Esophagus muscularis mucosa (tissue), 3 donors: ENCODE results near the gene PGC.

Experiments
- POLR2A ChIP-seq: fragments of 450-650 bp; IDR thresholded peaks from one replicate; pipeline ENCODE4 v1.6.1; 2017; ENCODE audit warnings: antibody characterized with exemption, moderate library complexity, mild to moderate bottlenecking, low read depth
- POLR2AphosphoS5 ChIP-seq, 2 donors: sonication (generic); formaldehyde crosslinking; IDR thresholded peaks; one replicate each; pipeline ENCODE4 v1.6.1; 2017; ENCODE audit warnings: antibody characterized with exemption in 2 of 2
- TF ChIP-seq, protein P1 (sequence below), 3 experiments: fragments of 200-600 bp in 2 of 3; fragments of 450-650 bp in 1 of 3; sonication (generic) in 2 of 3; IDR thresholded peaks; one replicate each; pipeline ENCODE4 v1.5.1; 2017 to 2019; ENCODE audit warnings: antibody characterized with exemption in 3 of 3, mild to moderate bottlenecking in 2 of 3, moderate library complexity in 1 of 3

DNA sequence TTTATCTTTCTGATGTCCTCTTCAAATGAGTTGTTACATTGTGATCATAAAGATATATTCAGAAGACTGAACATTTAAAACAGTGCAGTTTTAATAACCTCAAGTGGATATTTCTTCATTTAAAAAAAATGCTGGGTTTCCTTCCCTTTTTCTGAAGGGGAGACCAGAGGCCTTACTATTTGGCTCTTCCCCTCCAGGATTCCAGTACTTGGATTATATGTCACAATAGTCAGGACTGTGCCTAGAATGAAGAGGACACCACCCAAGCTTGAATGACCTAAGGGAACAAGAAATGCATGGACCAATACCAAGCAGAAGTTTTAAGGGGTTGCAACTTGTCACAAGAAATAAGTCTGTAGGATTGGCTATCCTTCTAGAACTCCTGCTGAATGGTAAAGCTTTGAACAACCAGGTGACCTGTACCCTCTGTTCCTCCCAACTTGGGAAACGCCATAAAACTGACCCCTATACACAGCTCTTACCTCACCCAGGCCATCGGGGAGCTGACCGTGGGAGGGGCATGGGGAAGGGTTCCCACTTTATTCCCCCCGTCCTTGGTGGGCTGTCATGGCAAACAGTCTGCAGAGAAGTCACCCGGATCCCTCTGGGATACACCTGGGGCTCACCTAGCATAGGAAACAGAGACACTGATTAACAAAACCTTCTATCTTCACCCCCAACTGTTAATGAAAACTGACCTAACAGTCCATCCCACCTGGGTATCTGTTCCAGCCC lies 30.5 kb upstream of the PGC start:
- TF ChIP-seq, protein P1, sequence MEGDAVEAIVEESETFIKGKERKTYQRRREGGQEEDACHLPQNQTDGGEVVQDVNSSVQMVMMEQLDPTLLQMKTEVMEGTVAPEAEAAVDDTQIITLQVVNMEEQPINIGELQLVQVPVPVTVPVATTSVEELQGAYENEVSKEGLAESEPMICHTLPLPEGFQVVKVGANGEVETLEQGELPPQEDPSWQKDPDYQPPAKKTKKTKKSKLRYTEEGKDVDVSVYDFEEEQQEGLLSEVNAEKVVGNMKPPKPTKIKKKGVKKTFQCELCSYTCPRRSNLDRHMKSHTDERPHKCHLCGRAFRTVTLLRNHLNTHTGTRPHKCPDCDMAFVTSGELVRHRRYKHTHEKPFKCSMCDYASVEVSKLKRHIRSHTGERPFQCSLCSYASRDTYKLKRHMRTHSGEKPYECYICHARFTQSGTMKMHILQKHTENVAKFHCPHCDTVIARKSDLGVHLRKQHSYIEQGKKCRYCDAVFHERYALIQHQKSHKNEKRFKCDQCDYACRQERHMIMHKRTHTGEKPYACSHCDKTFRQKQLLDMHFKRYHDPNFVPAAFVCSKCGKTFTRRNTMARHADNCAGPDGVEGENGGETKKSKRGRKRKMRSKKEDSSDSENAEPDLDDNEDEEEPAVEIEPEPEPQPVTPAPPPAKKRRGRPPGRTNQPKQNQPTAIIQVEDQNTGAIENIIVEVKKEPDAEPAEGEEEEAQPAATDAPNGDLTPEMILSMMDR (IDR thresholded peaks at IDR 0.05), result no peak
- no peak for TF ChIP-seq POLR2A
- TF ChIP-seq POLR2AphosphoS5 (IDR thresholded peaks at IDR 0.05), result no peak
